NCI-H1105 treated with DMSO at 0.1 percent for 48 hours (cell line): ENCODE results near the gene ARMC8.

Source experiments
- DNase-seq: peaks from one replicate; lab custom pipeline; 2025; lab: John Stamatoyannopoulos, UW

Gene ARMC8

GRCh38 chr3:138308783-138309182 lies 121.7 kb downstream of the ARMC8 start:
- no peak for DNase-seq

- no peak for DNase-seq
Observed at GRCh38 chr3:138310494-138310893, 123.4 kb downstream of the ARMC8 start.

- no peak for DNase-seq
Observed at GRCh38 chr3:138314751-138315150, 127.7 kb downstream of the ARMC8 start.

GRCh38 chr3:138317687-138318086 lies 130.6 kb downstream of the ARMC8 start:
- no peak for DNase-seq

GRCh38 chr3:138323971-138324370 lies 136.9 kb downstream of the ARMC8 start:
- no peak for DNase-seq

GRCh38 chr3:138325990-138326389 lies 138.9 kb downstream of the ARMC8 start:
- DNase-seq: no peak

- DNase-seq: no peak
Observed at GRCh38 chr3:138326866-138327595, 139.9 kb downstream of the ARMC8 start.

- no peak for DNase-seq
Observed at GRCh38 chr3:138327831-138328230, 140.7 kb downstream of the ARMC8 start.

GRCh38 chr3:138328341-138328740 lies 141.2 kb downstream of the ARMC8 start:
- no peak for DNase-seq

GRCh38 chr3:138329127-138329983 lies 142.3 kb downstream of the ARMC8 start, which contains the start of gene NME9:
Gene NME9 (minus strand): TSS chr3:138329851. CDS start chr3:138329335, 516 bp downstream.
- peak; percentile 99 for DNase-seq

GRCh38 chr3:138329984-138330293 lies 142.8 kb downstream of the ARMC8 start:
- no peak for DNase-seq

GRCh38 chr3:138331143-138331894 lies 144.2 kb downstream of the ARMC8 start:
- no peak for DNase-seq

GRCh38 chr3:138332472-138333073 lies 145.5 kb downstream of the ARMC8 start:
- peak; percentile 35 for DNase-seq

GRCh38 chr3:138334608-138335007 lies 147.5 kb downstream of the ARMC8 start:
- no peak for DNase-seq

GRCh38 chr3:138336454-138336999 lies 149.4 kb downstream of the ARMC8 start:
- no peak for DNase-seq

GRCh38 chr3:138338244-138338643 lies 151.1 kb downstream of the ARMC8 start:
- DNase-seq: no peak

- DNase-seq: no peak
Observed at GRCh38 chr3:138338811-138339210, 151.7 kb downstream of the ARMC8 start.

- DNase-seq: no peak
Observed at GRCh38 chr3:138340511-138340910, 153.4 kb downstream of the ARMC8 start.

GRCh38 chr3:138344754-138345153 lies 157.7 kb downstream of the ARMC8 start:
- no peak for DNase-seq
